Body of pancreas (tissue), 4 donors: ENCODE data around the gene NMT2.

Experiments
- POLR2A ChIP-seq, 3 donors: fragments of 450-650 bp; IDR thresholded peaks; one replicate each; pipeline ENCODE4 v1.6.1; 2016; ENCODE audit warnings: antibody characterized with exemption in 3 of 3, mild to moderate bottlenecking in 2 of 3
- TF ChIP-seq, protein P1 (sequence below), 7 experiments: fragments of 450-650 bp in 4 of 7; fragments of 200-600 bp in 3 of 7; sonication (generic) in 3 of 7; IDR thresholded peaks; one replicate each; pipeline ENCODE4 v1.5.1; 2016 to 2019; ENCODE audit warnings: antibody characterized with exemption in 7 of 7

DNA sequence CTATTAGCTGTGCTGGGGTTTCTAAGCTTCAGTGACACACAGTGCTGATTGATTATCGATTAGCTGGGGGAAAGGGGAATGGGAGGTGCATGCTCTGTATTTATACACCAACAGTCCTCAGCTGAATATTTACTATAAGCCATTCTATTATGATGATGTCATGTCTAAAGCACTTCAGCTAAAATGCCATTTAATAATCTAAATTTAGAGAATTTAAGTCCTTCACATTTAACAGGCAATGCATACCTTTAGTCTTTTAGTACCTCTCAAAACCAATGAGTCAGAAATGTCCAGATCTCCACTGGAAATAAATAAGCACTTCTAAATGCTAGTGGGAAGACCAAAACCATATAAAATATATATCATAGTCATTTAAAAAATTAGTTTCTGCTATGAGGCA, 46.8 kb downstream of the NMT2 start:
- TF ChIP-seq POLR2A (IDR thresholded peaks at IDR 0.05): no peak
- TF ChIP-seq, protein P1, sequence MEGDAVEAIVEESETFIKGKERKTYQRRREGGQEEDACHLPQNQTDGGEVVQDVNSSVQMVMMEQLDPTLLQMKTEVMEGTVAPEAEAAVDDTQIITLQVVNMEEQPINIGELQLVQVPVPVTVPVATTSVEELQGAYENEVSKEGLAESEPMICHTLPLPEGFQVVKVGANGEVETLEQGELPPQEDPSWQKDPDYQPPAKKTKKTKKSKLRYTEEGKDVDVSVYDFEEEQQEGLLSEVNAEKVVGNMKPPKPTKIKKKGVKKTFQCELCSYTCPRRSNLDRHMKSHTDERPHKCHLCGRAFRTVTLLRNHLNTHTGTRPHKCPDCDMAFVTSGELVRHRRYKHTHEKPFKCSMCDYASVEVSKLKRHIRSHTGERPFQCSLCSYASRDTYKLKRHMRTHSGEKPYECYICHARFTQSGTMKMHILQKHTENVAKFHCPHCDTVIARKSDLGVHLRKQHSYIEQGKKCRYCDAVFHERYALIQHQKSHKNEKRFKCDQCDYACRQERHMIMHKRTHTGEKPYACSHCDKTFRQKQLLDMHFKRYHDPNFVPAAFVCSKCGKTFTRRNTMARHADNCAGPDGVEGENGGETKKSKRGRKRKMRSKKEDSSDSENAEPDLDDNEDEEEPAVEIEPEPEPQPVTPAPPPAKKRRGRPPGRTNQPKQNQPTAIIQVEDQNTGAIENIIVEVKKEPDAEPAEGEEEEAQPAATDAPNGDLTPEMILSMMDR (IDR thresholded peaks at IDR 0.05): no peak
